HG03354 (cell line): ENCODE results near the gene DLG3.
A peak's percentile ranks its signal among the peaks of the same experiment; 100 is the strongest.

Experiments
- ATAC-seq: cut with Tn5 transposase; IDR thresholded peaks from one replicate; pipeline ENCODE4 v1.9.1; 2021; ENCODE audit warnings: mild to moderate bottlenecking; ENCODE audit not compliant: unreplicated experiment, poor library complexity, severe bottlenecking

DLG3 gene

DNA sequence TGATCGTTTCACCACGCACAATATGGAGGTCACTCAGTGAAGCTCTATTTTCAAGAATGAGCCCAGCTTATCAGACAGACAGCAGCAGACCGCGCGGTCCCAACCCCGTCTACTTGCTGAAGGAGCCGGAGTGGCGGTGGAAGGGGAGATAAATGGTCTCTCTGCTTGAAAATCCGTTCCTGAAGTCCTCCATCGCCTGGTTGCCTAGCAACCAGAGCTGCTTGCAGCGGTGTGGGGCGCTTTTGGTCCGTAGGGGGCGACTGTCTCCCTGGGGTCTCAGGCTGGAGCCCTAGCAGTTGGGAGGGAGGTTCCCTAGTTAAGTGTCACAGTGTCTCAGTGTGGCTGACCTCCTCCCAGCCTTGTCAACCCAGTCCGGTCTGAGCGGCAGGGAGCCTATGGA is 8.3 kb upstream of the DLG3 start:
- ATAC-seq, result no peak

DNA sequence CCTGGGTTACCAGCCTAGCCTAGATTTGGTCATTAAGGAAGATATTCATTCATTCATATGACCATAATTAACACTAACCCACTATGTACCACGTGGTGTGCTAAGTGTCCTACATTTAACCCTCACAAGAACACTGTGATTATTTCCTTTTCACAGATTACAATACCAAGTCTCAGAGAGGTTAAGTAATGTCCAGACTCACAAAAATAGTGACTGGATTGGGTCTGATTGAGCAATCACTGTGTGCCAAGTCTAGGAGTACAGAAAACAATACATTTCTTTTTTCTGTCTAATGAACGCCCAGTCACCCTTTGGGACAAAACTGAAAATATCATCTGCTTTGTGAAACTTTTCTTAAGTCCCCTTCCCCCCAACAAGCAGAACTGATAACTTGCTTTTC is 7.6 kb upstream of the DLG3 start:
- no peak for ATAC-seq

DNA sequence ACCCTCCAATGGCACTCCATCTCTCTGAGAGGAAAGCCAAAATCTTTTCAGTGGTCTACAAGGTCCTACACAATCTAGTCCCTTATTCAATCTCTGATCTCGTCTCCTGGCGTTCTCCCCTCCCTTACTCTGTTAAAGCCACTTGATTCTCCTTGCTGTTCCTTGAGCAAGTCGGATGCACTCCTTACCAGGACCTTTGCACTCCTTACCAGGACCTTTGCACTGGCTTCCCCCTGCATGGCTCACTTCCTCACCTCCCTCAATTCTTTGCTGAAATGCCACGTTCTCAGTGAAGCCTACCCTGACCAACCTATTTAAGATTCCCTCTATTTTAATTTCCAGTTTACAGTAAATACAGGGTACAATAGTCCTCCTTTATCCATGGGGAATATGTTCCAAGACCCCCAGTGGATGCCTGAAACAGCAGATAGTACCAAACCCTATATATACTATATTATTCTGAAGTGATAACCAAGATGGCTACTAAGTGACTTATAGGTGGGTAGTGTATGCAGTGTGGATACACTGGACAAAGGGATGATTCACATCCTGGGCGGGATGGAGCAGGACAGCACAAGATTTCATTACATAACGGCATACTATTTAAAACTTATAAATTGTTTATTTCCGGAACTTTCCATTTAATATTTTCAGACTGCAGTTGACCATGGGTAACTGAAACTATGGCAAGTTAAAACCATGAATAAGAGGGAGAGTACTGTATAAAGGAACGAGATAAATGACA is 6.5 kb upstream of the DLG3 start:
- ATAC-seq, result no peak

DNA sequence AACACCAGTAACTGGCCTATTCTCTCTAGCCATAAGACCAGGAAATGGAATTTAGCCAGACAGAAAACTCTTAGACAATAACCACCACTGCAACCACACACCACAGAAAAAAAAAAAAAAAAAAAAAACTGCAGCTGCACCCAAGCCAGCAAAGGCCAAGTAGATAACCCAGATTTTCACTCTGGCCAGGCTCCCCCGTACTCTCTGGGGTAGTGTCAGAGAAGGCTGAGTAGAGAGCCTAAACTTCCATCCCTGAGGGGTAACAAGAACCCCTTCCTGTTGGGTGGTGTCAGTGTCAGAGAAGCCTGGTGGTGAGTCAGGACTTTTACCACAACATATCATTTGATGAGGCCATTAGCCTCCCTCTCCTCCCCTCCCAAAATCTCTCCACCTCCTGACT is 5.6 kb upstream of the DLG3 start:
- peak; percentile 39 for ATAC-seq

DNA sequence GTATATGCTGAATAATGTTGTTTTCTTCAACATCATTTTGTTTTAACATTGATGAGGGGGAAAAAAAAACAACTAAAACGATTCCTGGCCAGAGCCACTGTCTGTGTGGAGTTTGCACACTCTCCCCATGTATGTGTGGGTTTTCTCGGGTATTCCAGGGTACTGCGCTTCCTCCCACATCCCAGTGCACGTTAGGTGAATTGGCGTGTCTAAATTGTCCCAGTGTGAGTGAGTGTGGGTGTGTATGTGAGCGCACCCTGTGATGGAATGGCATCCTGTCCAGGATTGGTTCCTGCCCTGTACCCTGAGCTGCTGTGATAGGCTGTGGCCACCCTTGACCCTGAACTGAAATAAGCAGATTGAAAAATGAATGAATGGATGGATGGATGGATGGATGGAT is 2.4 kb upstream of the DLG3 start:
- no peak for ATAC-seq

DNA sequence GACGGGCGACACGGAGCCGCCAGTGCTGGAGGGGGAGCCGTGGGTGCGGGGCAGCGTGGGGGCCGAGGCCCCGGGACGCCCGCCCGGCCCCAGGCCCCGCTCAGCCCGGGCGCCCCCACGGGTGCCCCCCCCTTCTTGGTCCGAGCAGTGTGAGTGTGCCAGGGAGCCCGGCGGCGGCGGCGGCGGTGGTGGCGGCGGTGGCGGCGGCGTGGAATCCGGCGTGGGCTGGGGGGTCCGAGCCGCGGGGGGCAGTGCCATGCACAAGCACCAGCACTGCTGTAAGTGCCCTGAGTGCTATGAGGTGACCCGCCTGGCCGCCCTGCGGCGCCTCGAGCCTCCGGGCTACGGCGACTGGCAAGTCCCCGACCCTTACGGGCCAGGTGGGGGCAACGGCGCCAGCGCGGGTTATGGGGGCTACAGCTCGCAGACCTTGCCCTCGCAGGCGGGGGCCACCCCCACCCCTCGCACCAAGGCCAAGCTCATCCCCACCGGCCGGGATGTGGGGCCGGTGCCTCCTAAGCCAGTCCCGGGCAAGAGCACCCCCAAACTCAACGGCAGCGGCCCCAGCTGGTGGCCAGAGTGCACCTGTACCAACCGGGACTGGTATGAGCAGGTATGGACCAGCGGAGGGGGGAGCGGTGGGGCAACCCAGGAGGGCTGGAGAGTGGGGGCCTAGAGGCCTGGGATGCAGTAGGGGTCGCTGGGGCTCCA is 466 bp downstream of the DLG3 start:
- no peak for ATAC-seq

DNA sequence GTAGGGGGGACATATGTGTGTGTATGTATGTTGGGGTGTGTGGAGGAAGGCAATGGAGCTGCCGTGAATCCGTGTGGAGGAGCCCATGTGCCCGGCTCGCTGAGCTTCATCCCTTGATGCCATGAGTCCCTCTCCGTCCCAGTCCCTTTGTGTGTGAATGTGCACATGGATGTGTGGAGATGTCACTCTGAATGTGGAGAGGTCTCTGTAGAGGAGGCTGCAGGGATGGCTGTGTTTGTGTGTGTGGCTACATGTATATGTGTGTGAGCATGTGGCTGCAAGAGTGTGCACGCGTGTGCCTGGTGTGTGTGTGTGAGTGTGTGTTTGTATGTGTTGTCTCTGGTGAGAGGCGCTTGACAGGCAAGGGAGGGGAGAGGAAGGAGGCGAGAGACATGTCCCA is 1.3 kb downstream of the DLG3 start:
- no peak for ATAC-seq

DNA sequence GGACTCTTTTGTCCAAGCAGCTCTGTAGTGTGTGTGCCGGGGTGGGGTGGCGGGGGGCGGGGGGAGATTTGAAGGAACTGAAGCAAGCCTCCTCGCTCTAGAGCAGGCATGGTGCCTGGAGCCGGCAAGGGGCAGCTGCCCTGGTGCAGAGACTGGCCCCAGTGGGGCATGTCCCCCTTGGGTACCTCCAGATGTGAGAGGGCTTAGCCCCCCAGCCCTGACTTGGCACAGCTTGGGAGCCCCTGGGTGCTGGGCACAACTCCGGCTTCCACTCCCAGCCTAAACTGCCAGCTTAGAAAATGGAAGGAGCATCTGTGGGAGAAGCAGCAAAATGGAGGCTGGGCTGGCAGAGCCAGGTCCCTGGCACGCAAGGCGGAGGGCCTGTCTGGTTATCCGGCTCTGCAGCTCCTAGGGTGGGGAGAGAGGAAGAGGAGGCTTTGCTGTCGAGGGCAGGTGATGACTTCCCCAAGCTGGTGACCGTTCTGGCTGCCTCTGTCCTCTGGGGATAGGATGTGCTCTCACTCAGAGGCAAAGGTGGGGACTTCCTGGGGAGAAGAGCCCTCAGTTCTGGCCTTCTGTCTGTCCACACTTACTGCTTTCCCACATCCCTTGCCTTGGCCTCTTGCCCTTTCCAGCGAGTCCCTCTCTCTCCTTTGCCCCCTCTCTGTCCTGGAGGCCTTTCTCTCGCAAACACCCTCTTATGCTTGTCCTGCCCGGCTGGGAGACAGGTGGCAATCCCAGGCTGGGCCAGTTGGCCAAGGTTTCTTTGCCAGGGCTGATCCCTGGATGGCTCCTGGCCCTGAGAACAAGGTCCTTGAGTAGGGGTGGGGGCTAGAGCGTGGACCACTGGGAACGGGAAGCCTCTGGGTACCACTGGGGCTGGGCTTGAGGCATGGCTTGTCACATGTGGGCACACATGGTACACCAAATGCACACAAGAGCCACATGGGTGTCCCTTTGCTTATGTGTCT is 2.0 kb downstream of the DLG3 start:
- no peak for ATAC-seq

DNA sequence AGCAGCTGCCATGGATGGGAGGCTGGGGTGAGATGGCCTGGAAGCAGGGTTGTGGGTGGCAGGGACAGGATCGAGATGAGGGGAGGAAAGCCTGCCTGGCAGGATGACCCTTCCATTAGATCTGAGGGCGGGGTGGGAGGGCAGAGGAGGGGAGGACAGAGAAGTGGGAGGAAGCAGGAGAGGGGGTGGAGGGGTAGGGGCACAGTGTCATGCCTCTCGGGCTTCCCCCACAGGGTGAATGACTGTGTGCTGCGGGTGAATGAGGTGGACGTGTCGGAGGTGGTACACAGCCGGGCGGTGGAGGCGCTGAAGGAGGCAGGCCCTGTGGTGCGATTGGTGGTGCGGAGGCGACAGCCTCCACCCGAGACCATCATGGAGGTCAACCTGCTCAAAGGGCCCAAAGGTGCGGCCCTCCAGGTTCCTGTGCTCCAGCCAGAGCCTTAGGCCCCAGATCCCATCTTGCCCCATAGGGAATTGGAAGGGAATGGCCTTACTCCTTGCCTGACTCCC is 4.9 kb downstream of the DLG3 start:
- no peak for ATAC-seq

DNA sequence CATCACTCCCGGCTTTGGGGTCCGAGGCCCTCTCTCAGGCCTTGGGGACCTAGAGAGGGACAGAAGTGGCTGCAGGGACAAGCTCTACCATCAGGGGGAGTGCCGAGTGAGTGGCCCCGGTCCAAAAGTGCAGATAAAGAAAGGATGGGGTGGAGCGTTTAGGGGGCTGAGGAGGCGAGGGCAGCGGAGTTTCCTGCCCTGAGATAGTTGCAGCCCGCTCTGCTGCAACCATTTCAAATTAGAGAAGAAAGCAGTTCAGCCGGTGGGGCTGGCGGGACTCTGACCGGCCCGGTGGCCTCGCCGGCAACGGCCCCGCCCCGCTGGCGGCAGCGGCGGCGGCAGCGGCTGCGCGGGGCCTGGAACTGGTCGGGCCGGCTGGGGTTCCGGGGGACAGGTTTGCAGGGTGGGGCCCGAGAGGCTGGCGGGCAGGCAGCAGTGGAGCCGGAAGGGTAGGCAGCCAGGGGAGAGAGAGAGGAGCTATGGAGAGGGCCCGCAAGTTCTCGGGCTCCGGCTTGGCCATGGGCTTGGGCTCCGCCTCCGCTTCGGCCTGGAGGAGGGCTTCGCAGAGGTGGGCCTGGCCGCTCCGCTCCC is 7.6 kb downstream of the DLG3 start:
- ATAC-seq, result peak; percentile 53

DNA sequence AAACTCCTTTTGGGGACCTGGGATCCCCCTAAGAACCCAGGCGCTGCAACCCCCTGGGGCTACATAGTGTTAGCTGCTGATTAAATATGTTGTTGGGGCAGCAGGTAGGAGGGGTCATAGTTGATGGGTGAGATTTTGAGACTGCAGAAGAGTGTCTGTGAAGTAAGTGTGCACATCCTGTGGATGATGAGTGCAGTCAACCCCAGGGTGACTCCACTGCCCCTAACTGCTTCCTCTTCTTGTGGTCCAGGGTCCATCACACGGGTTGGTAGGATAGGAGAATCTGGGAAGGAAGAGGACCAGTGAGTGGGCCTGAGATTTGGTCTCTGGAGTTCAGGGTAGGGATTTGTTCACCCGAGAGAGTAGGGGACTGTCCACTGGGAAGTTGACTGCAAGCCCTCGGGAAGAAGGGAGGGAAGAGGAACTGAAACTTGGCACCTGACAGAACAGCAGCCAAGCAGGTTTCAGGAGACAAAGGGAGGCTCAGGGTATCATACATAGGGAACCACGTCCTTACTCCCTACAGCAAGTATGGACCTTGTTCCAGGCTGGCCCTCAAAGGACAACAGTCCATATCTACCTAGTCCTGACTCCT is 8.5 kb downstream of the DLG3 start:
- ATAC-seq, result no peak

DNA sequence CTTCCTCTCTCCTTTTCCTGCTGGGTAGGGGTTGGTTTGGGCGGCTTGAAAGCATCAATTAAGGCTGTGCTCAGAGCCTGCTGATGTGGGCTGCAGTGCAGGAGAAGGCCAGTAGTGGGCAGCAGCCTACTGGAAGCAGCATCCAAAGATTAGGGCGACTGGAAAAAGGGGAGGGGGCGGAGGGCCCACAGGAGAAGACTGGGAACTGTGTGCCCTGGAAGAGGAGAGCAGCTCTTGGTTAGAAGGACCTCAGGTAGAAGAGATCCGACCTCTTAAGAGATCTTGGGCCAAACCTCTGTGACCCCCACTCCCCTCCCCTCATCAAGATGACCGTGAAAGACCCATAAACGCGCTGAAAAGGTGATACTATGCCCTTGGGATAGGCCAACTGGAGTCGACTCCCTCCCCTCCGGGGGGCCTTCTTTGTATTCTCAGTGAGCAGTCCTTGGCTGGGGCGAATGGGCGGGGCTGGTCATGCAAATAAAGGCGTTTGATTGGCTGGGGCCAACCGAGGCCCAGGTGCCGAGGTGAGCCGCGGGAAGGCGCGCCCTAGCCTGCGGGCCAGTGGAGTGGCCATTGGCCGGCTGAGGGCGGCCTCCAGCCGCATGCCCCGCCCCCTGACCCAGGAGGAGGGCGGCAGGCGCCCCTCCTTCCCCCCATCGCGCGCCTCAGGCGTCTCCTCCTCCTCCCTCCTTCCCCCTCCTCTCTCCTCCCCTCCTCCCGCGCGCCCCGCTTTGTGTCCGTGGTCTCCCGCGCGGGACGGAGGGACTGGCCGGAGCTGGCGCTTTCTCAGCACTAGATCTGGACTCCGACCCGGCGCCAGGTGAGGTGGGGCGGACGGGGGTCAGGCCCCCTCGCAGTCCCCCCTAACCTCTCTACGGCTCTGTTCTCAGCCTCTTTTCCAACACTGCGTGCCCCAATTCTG is 10.1 kb downstream of the DLG3 start:
- peak; percentile 56 for ATAC-seq

DNA sequence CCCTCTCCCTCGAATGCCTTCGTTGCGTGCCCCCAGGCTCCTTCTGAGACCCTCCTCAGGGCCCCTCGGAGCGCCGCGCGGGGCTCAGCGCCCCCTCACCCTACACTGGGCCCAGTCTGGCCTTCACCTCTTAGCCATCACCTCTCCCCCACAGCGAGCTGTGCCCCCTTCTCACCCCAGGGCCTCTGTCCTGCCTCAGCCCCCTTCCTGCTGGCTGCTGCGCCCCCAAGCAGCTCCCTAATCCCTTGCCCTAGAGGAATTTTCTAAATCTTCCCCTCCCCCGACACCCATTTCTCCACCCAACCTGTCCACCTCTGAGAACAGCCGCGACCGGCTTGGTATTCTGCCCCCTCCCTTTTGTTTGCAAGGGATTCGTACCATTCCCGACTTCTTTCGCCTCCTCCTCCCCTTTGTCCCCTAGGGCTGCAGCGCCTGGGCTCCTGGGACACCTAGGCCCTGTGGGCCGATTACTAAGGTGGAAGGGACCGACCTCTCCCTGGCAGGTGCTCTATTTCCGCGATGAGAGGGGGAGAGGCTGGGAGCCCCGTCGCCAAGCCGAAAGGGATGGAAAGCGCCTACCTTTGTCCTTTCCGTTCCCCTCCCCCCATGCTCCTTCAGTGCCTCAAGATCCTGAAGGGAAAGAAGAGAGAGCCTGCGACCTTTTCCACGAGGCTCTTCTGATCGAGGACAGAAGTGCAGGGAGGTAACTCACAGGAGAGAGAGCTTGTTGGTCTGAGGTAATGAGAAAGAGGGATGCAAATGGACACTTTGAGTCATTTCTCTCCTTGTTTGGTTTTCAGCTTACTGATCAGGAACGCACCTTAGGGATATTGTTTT is 10.9 kb downstream of the DLG3 start:
- ATAC-seq, result peak; percentile 26

DNA sequence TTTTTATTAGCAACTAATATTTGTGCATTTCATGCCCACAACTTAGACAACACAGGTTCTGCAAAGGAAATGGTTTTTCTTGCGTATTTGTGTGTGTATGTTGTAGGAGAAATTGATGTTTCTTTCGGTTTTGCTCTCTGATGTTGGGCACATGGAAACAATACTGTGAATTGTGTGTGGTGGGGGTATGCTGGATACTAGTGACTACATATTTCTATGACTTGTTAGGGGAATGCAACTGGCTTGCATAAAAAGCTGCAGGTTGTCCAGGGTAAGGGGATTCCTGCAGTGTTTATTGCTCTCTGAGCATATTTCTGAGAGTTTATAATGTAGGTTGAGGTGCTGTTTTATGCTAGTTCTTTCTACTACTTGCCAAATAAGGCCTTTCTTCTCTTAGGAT is 11.6 kb downstream of the DLG3 start:
- ATAC-seq, result peak; percentile 40

DNA sequence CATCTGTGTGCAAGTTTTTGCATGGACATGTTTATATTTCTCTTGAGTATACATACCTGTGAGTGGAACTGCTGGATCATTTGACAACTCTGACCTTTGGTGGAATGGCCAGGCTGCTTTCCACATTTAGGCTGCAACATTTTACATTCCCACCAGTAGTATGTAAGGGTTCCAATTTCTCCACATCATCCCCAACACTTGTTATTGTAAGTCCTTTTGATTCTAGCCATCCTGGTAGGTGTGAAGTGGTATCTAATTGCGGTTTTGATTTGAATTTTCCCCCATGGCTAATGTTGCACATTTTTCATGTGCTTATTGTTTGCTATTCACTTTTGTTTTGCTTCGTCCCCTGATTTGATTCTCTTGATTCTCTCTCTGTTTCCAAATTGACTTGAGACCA is 16.4 kb downstream of the DLG3 start:
- ATAC-seq, result no peak

DNA sequence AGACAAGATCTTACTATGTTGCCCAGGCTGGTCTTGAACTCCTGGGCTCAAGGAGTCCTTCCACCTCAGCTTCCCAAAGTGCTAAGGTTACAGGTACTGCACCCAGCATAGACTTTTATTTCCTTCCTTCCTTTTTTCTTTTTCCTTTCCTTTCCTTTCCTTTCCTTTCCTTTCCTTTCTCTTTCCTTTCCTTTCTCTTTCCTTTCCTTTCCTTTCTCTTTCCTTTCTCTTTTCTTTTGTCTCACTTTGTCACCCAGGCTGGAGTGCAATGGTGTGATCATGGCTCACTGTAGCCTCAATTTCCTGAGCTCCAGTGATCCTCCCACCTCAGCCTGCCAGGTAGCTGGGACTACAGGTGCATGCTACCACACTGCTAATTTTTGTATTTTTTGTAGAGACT is 19.4 kb downstream of the DLG3 start:
- no peak for ATAC-seq

DNA sequence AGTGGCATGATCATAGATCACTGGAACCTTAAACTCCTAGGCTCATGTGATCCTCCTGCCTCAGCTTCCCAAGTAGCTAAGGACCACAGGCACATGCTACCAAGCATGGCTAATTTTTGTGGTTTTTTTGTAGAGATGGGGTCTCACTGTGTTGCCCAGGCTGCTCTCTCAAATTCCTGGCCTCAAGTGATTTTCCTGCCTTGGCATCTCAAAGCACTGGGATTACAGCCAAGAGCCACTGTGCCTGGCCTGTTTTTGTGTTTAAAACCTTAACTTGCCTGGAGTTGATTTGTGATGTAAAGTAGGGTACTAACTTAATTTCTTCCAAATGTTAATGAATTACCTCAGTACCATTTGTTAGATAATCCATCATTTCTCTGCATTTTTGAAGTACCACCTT is 22.3 kb downstream of the DLG3 start:
- no peak for ATAC-seq

DNA sequence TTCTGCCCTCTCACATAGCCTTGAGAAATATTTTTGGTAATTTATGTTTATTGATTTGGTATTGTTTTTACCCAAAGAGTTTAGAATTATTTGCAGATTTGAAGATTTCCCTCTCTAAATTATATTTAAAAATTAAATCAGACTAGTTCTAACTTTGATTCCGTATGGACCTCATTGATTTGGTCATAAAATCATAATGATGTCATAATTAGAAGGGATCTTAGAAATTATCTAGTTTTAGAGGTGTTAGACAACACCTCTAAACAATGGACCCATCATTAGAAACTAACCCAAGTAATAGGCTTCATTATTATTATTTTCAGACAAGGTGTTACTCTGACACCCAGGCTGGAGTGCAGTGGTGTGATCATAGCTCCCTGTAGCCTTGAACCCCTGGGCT is 24.1 kb downstream of the DLG3 start:
- ATAC-seq, result no peak
